GM13977 (cell line): ENCODE measurements around the gene MEF2A.

ENCODE experiments used
- DNase-seq: peaks from one replicate; pipeline ENCODE4 v3.0.0; 2012; ENCODE audit warnings: low spot score
- CTCF ChIP-seq: IDR thresholded peaks from 2 replicates; pipeline ENCODE4 v1.5.1; 2012; ENCODE audit warnings: mild to moderate bottlenecking, control low read depth; ENCODE audit not compliant: insufficient read depth; ENCODE audit errors: extremely low read depth, missing control alignments
- in situ Hi-C: fragments of 300-500 bp; cut with MboI; formaldehyde crosslinking; loops from one replicate; pipeline ENCODE4 v1.12.0; 2022; ENCODE audit warnings: low sequenced_read_pairs, low pct_unique_long_range_greater_than_20kb, mixed read lengths, inconsistent platforms; ENCODE audit not compliant: unreplicated experiment

MEF2A gene

GRCh38 chr15:99589801-99590200 is 24.0 kb downstream of the MEF2A start:
- no peak for TF ChIP-seq CTCF
- no peak for DNase-seq
- in situ Hi-C loops, result no loop called here

GRCh38 chr15:99590913-99591646 is 25.3 kb downstream of the MEF2A start:
- in situ Hi-C loops, result no loop called here
- no peak for DNase-seq
- no peak for TF ChIP-seq CTCF

GRCh38 chr15:99592145-99592791 is 26.5 kb downstream of the MEF2A start:
- no peak for DNase-seq
- no peak for TF ChIP-seq CTCF
- in situ Hi-C loops, result no loop called here

- DNase-seq, result no peak
- TF ChIP-seq CTCF, result no peak
- in situ Hi-C loops, result no loop called here
Measured at GRCh38 chr15:99593070-99593469, 27.3 kb downstream of the MEF2A start.

- in situ Hi-C loops, result no loop called here
- TF ChIP-seq CTCF, result no peak
- DNase-seq, result no peak
Measured at GRCh38 chr15:99594916-99595315, 29.1 kb downstream of the MEF2A start.

- TF ChIP-seq CTCF, result no peak
- in situ Hi-C loops, result no loop called here
- DNase-seq, result no peak
Measured at GRCh38 chr15:99598296-99598695, 32.5 kb downstream of the MEF2A start.
